Ectodermal cell (in vitro differentiated cells): ENCODE measurements around the gene RTTN.

Source experiments
- H3K27ac ChIP-seq: 2 replicates; pipeline ENCODE4 v1.7.0; 2013; ENCODE audit warnings: mild to moderate bottlenecking, low read depth, low read length; ENCODE audit not compliant: insufficient read depth, poor library complexity, severe bottlenecking
- H3K27me3 ChIP-seq: 2 replicates; pipeline ENCODE4 v1.7.0; 2013; ENCODE audit warnings: mild to moderate bottlenecking, low read length; ENCODE audit not compliant: insufficient read depth, control insufficient read depth, poor library complexity, severe bottlenecking
- H3K36me3 ChIP-seq: one replicate; pipeline ENCODE4 v1.7.0; 2013; ENCODE audit warnings: low read length; ENCODE audit not compliant: control insufficient read depth, insufficient read depth
- H3K4me1 ChIP-seq: one replicate; pipeline ENCODE4 v1.7.0; 2013; ENCODE audit warnings: low read length; ENCODE audit not compliant: control insufficient read depth, insufficient read depth
- H3K4me3 ChIP-seq: 2 replicates; pipeline ENCODE4 v1.7.0; 2013; ENCODE audit warnings: low read depth, low read length, control low read depth; ENCODE audit not compliant: insufficient read depth
- H3K9me3 ChIP-seq: 2 replicates; pipeline ENCODE4 v1.7.0; 2013; ENCODE audit warnings: mild to moderate bottlenecking, low read length, moderate library complexity; ENCODE audit not compliant: control insufficient read depth
- WGBS, 2 experiments: methylation state at CpG; one replicate each; pipeline ENCODE4 v1.1.7; 2013; ENCODE audit warnings: missing lambda C conversion rate in 2 of 2; 5-methylcytosine and 5-hydroxymethylcytosine counted together

Gene RTTN

GRCh38 chr18:70156886-70157285 lies 48.6 kb downstream of the RTTN start:
- Histone ChIP-seq H3K4me3 (no peak overlapping the region), H3K9me3 (no peaks in the 10 kb centered on the region), H3K27ac (no peak overlapping the region), H3K4me1 (no peaks in the 10 kb centered on the region), H3K36me3 (no peaks in the 10 kb centered on the region), H3K27me3 (no peaks in the 10 kb centered on the region)
- 91 to 94% methylated on average over 8 of the region's 8 CpGs for WGBS, 2 experiments

- no peaks in the 10 kb centered on the region for H3K9me3 ChIP-seq
- H3K36me3 ChIP-seq = no peaks in the 10 kb centered on the region
- no peak overlapping the region for H3K4me3 ChIP-seq
- H3K27ac ChIP-seq = no peak overlapping the region
- H3K27me3 ChIP-seq = no peaks in the 10 kb centered on the region
- WGBS, 2 experiments = 69 to 71% methylated on average over 4 of the region's 4 CpGs
- no peaks in the 10 kb centered on the region for H3K4me1 ChIP-seq
Observed at GRCh38 chr18:70154591-70155194, 50.8 kb downstream of the RTTN start.

GRCh38 chr18:70151614-70152013 lies 53.9 kb downstream of the RTTN start:
- Histone ChIP-seq H3K27ac (no peak overlapping the region), H3K4me3 (no peak overlapping the region), H3K9me3 (no peaks in the 10 kb centered on the region), H3K4me1 (no peaks in the 10 kb centered on the region), H3K27me3 (no peaks in the 10 kb centered on the region), H3K36me3 (peaks cover 5% of the 10 kb centered on the region)
- WGBS, 2 experiments = 91 to 95% methylated on average over 3 of the region's 3 CpGs

GRCh38 chr18:70149616-70150301 lies 55.7 kb downstream of the RTTN start:
- H3K4me1 ChIP-seq = no peaks in the 10 kb centered on the region
- WGBS, 2 experiments = 94 to 95% methylated on average over 4 to 5 of the region's 5 CpGs
- H3K9me3 ChIP-seq = no peaks in the 10 kb centered on the region
- no peak overlapping the region for H3K27ac ChIP-seq
- peaks cover 5% of the 10 kb centered on the region for H3K36me3 ChIP-seq
- H3K27me3 ChIP-seq = no peaks in the 10 kb centered on the region
- no peak overlapping the region for H3K4me3 ChIP-seq

GRCh38 chr18:70149156-70149555 lies 56.3 kb downstream of the RTTN start:
- H3K4me1 ChIP-seq = no peaks in the 10 kb centered on the region
- H3K4me3 ChIP-seq = no peak overlapping the region
- H3K27ac ChIP-seq = no peak overlapping the region
- no peaks in the 10 kb centered on the region for H3K27me3 ChIP-seq
- H3K9me3 ChIP-seq = no peaks in the 10 kb centered on the region
- 85 to 93% methylated on average over 2 of the region's 2 CpGs for WGBS, 2 experiments
- H3K36me3 ChIP-seq = peaks cover 5% of the 10 kb centered on the region

- Histone ChIP-seq H3K4me1 (no peaks in the 10 kb centered on the region), H3K27me3 (no peaks in the 10 kb centered on the region), H3K4me3 (no peak overlapping the region), H3K9me3 (no peaks in the 10 kb centered on the region), H3K36me3 (peaks cover 5% of the 10 kb centered on the region), H3K27ac (no peak overlapping the region)
- 84 to 98% methylated on average over 6 to 8 of the region's 8 CpGs for WGBS, 2 experiments
Observed at GRCh38 chr18:70148039-70148938, 57.2 kb downstream of the RTTN start.

GRCh38 chr18:70146174-70146573 lies 59.3 kb downstream of the RTTN start:
- H3K9me3 ChIP-seq = no peaks in the 10 kb centered on the region
- H3K4me1 ChIP-seq = no peaks in the 10 kb centered on the region
- H3K4me3 ChIP-seq = no peak overlapping the region
- 96 to 100% methylated on average over 1 to 2 of the region's 2 CpGs for WGBS, 2 experiments
- H3K27ac ChIP-seq = no peak overlapping the region
- no peaks in the 10 kb centered on the region for H3K27me3 ChIP-seq
- peaks cover 5% of the 10 kb centered on the region for H3K36me3 ChIP-seq

GRCh38 chr18:70142001-70142400 lies 63.5 kb downstream of the RTTN start:
- Histone ChIP-seq H3K4me1 (no peaks in the 10 kb centered on the region), H3K9me3 (no peaks in the 10 kb centered on the region), H3K27me3 (no peaks in the 10 kb centered on the region), H3K36me3 (no peaks in the 10 kb centered on the region), H3K27ac (no peak overlapping the region), H3K4me3 (no peak overlapping the region)
- WGBS, 2 experiments = 85 to 93% methylated on average over 3 of the region's 3 CpGs

GRCh38 chr18:70139138-70139537 lies 66.3 kb downstream of the RTTN start:
- Histone ChIP-seq H3K4me3 (no peak overlapping the region), H3K27ac (no peak overlapping the region)
- 100% methylated on average over 1 of the region's 1 CpG; no CpG with 5 or more reads in 1 of the 2 experiments for WGBS, 2 experiments

GRCh38 chr18:70135604-70136003 lies 69.9 kb downstream of the RTTN start:
- no peaks in the 10 kb centered on the region for H3K27me3 ChIP-seq
- H3K36me3 ChIP-seq = no peaks in the 10 kb centered on the region
- H3K9me3 ChIP-seq = no peaks in the 10 kb centered on the region
- H3K4me1 ChIP-seq = no peaks in the 10 kb centered on the region
- H3K27ac ChIP-seq = no peak overlapping the region
- WGBS, 2 experiments = 91 to 100% methylated on average over 2 of the region's 2 CpGs
- no peak overlapping the region for H3K4me3 ChIP-seq

More at GRCh38 chr18:70139138-70139537, 66.3 kb downstream of the RTTN start:
- Histone ChIP-seq H3K4me1 (no peaks in the 10 kb centered on the region), H3K27me3 (no peaks in the 10 kb centered on the region), H3K9me3 (no peaks in the 10 kb centered on the region), H3K36me3 (no peaks in the 10 kb centered on the region)
